Duodenal mucosa (tissue), 2 donors: ENCODE measurements around the gene LRTM2.

Experiments
- H3K27ac ChIP-seq: one replicate; pipeline ENCODE4 v1.7.0; 2013; ENCODE audit warnings: low read depth, low read length
- H3K27me3 ChIP-seq, 2 donors: one replicate each; pipeline ENCODE4 v1.7.0; 2013; ENCODE audit warnings: low read length in 2 of 2, control low read depth in 1 of 2; ENCODE audit not compliant: insufficient read depth in 2 of 2, control insufficient read depth in 1 of 2
- H3K36me3 ChIP-seq, 2 donors: one replicate each; pipeline ENCODE4 v1.7.0; 2013; ENCODE audit warnings: low read length in 2 of 2, control low read depth in 1 of 2; ENCODE audit not compliant: insufficient read depth in 2 of 2, control insufficient read depth in 1 of 2
- H3K4me1 ChIP-seq, 2 donors: one replicate each; pipeline ENCODE4 v1.7.0; 2013; ENCODE audit warnings: low read length in 2 of 2, control low read depth in 1 of 2; ENCODE audit not compliant: insufficient read depth in 2 of 2, control insufficient read depth in 1 of 2
- H3K4me3 ChIP-seq, 2 donors: one replicate each; pipeline ENCODE4 v1.7.0; 2013; ENCODE audit warnings: low read length in 2 of 2, low read depth in 1 of 2
- H3K9ac ChIP-seq, 2 donors: one replicate each; pipeline ENCODE4 v1.7.0; 2013; ENCODE audit warnings: low read length in 2 of 2, low read depth in 1 of 2
- H3K9me3 ChIP-seq, 2 donors: one replicate each; pipeline ENCODE4 v1.7.0; 2013; ENCODE audit warnings: low read length in 2 of 2, control low read depth in 1 of 2; ENCODE audit not compliant: control insufficient read depth in 1 of 2

Gene LRTM2

DNA sequence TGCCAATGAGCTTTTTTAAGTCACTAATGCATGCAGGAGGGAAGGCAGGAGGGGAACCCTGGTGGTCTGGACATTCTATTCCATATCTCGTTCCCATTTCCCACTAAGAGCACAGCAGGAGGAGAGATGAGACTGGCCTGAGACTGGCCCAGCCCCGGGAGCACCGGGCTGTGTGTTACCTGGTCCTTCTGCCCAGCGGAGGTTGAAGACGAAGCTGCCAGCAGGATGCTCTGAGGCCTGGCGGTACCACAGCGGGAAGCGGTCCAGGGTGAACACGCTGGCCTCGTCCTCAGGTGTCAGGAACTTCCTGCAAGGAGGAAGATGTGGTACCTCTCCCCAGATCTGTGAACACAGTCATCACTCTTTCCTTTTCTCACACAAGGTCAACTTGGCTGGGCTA lies 23.9 kb downstream of the LRTM2 start:
- Histone ChIP-seq H3K36me3 (no peaks in the 10 kb centered on the region), H3K4me1 (no peaks in the 10 kb centered on the region), H3K4me3 (no peak overlapping the region), H3K9ac (no peak overlapping the region), H3K9me3 (no peaks in the 10 kb centered on the region), H3K27ac (no peak overlapping the region), H3K27me3 (no peaks in the 10 kb centered on the region)

- Histone ChIP-seq H3K4me1 (no peaks in the 10 kb centered on the region), H3K36me3 (no peaks in the 10 kb centered on the region), H3K27me3 (no peaks in the 10 kb centered on the region), H3K9ac (no peak overlapping the region), H3K4me3 (no peak overlapping the region), H3K9me3 (no peaks in the 10 kb centered on the region), H3K27ac (no peak overlapping the region)
Measured at GRCh38 chr12:1844661-1845409, 24.5 kb downstream of the LRTM2 start.

GRCh38 chr12:1845427-1845826 lies 25.1 kb downstream of the LRTM2 start:
- Histone ChIP-seq H3K4me3 (no peak overlapping the region), H3K36me3 (no peaks in the 10 kb centered on the region), H3K27me3 (no peaks in the 10 kb centered on the region), H3K9ac (no peak overlapping the region), H3K9me3 (no peaks in the 10 kb centered on the region), H3K4me1 (no peaks in the 10 kb centered on the region), H3K27ac (no peak overlapping the region)

GRCh38 chr12:1845886-1846285 lies 25.5 kb downstream of the LRTM2 start:
- no peak overlapping the region for H3K9ac ChIP-seq
- no peaks in the 10 kb centered on the region for H3K9me3 ChIP-seq
- H3K4me3 ChIP-seq, result no peak overlapping the region
- no peaks in the 10 kb centered on the region for H3K36me3 ChIP-seq
- H3K27ac ChIP-seq, result no peak overlapping the region
- no peaks in the 10 kb centered on the region for H3K27me3 ChIP-seq
- no peaks in the 10 kb centered on the region for H3K4me1 ChIP-seq

DNA sequence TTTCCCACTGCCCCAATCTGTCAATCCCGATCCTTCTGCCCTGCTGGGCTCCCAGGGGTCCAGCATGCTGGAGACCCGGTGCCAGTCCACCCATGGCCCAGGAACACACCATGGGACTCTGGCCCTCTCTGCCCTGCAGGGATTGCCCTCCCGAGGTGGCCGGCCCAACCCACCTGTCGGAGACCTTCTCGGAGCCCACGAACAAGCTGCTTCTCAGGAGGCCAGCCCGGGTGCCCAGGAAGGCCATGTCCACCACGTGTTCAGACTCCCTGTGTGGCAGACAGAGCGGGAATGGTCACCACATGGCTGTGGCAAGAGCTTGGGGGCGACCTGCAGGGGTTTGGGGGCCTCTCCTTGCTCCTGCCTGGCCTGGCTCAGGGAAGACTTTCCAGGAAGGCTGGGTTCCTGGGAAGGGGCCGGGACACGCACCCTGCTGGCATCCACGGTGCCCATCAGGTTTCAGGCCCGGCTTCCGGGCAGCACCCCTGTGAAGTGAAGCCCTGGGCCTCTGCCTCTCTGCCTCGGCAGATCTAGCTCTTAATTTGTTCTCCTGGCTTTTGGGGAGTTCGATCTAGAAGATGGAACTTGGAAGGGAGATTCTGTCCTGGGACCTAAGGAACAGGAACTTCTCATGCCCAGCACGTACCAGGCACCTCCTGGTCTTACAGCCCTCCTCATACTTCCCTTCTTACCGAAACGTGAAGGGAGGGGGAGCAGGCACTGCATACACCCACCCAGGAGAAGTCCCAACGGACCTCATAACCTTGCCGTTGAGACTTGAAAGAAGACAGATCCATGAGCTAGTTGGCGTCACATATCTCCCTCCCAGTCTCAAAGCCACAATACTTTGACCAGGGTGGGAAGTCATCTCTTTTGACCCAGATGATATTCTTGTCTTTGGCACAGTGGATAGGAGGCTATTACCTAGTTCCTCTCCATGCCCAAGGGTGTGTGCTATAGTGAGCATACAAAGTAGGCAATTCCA lies 26.3 kb downstream of the LRTM2 start:
- H3K9ac ChIP-seq, result no peak overlapping the region
- H3K9me3 ChIP-seq, result no peaks in the 10 kb centered on the region
- no peak overlapping the region for H3K27ac ChIP-seq
- H3K27me3 ChIP-seq, result no peaks in the 10 kb centered on the region
- H3K36me3 ChIP-seq, result no peaks in the 10 kb centered on the region
- H3K4me1 ChIP-seq, result no peaks in the 10 kb centered on the region
- H3K4me3 ChIP-seq, result no peak overlapping the region

DNA sequence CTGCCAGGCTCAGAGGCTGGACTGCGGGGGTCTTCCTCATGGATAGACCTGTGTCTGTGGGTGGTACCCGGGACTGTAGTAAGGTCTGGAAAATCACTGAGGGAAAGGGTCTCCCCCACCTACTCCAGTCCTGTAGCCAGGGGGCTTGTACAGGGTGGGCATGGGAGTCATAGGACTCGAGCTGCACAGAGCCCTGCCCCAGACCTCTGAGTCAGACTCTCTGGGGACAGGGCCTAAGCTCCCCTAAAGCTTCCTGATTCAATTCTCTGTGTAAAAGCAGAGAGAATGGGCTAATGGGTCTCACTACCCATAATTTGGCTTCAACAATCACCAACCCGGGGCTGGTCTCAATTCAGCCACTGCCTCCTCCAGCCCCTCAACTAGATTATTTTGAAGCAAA lies 27.0 kb downstream of the LRTM2 start:
- no peak overlapping the region for H3K4me3 ChIP-seq
- H3K9ac ChIP-seq, result no peak overlapping the region
- no peaks in the 10 kb centered on the region for H3K9me3 ChIP-seq
- no peak overlapping the region for H3K27ac ChIP-seq
- H3K27me3 ChIP-seq, result no peaks in the 10 kb centered on the region
- H3K36me3 ChIP-seq, result no peaks in the 10 kb centered on the region
- no peaks in the 10 kb centered on the region for H3K4me1 ChIP-seq

- no peak overlapping the region for H3K27ac ChIP-seq
- H3K36me3 ChIP-seq, result no peaks in the 10 kb centered on the region
- H3K27me3 ChIP-seq, result no peaks in the 10 kb centered on the region
- no peak overlapping the region for H3K9ac ChIP-seq
- no peaks in the 10 kb centered on the region for H3K4me1 ChIP-seq
- H3K9me3 ChIP-seq, result no peaks in the 10 kb centered on the region
- no peak overlapping the region for H3K4me3 ChIP-seq
Measured at GRCh38 chr12:1848146-1848545, 27.8 kb downstream of the LRTM2 start.

DNA sequence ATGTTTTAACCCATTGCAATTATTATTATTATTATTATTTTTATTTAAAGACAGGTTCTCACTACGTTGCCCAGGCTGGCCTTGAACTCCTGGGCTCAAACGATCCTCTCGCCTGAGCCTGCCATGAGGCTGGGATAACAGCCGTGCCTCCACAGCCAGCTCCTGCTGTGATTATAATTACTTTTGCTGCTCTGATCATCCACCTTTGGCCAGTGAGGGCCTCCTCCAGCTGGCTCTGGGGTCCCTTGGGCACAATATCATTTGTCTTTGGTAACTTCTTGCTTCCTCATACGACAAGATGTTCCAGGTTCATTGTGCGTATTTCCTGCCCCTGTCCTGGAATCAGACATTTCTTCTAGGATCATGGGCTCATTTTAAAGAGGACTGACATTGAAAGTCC lies 28.4 kb downstream of the LRTM2 start:
- no peaks in the 10 kb centered on the region for H3K27me3 ChIP-seq
- H3K27ac ChIP-seq, result no peak overlapping the region
- H3K36me3 ChIP-seq, result no peaks in the 10 kb centered on the region
- no peaks in the 10 kb centered on the region for H3K9me3 ChIP-seq
- H3K9ac ChIP-seq, result no peak overlapping the region
- H3K4me3 ChIP-seq, result no peak overlapping the region
- no peaks in the 10 kb centered on the region for H3K4me1 ChIP-seq

- Histone ChIP-seq H3K4me1 (no peaks in the 10 kb centered on the region), H3K9me3 (no peaks in the 10 kb centered on the region), H3K4me3 (no peak overlapping the region), H3K36me3 (no peaks in the 10 kb centered on the region), H3K27ac (no peak overlapping the region), H3K27me3 (no peaks in the 10 kb centered on the region), H3K9ac (no peak overlapping the region)
Measured at GRCh38 chr12:1851151-1851701, 30.9 kb downstream of the LRTM2 start.

GRCh38 chr12:1852076-1852475 lies 31.7 kb downstream of the LRTM2 start:
- Histone ChIP-seq H3K9me3 (no peaks in the 10 kb centered on the region), H3K36me3 (no peaks in the 10 kb centered on the region), H3K27me3 (no peaks in the 10 kb centered on the region), H3K27ac (no peak overlapping the region), H3K4me3 (no peak overlapping the region), H3K9ac (no peak overlapping the region), H3K4me1 (no peaks in the 10 kb centered on the region)
